C1 segment of cervical spinal cord (tissue), 14 donors: Measurements from ENCODE around the gene ATP8B3.
"Not testable (repeated sequence)": the region's sequence is repeated elsewhere in the genome, so short reads cannot be mapped to it uniquely, and the experiment has no call there.

Experiments
- DNase-seq, 14 donors: peaks; one replicate each; lab custom pipeline; 2025; lab: John Stamatoyannopoulos, UW

The ATP8B3 gene

DNA sequence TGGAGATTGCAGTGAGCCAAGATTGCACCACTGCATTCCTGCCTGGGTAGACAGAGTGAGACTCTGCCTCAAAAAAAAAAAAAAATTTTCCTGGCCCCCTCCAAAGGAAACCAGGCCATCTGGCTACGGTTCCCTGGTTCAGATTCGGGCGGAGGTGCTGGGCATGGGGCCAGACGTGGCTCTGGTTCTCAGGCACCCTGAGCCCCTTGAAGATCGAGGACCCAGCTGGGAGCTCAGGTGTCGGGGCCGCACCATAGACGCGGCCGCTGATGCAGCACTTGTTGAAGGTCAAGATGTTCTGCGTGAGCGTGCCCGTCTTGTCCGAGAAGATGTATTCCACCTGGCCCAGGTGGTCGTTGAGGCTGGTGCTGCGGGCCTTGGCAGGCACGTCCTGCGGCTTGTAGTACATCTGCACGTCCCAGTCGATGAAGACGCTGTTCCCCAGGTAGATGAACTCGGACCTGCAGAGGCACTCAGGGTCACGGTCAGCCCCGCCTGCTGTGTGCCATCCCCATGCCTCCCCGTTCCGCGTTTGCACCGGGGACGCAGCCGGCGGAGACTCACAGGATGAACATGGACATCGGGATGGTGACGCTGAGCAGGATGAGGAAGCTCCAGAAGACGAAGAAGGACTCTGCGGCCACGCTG lies 12.3 kb downstream of the ATP8B3 start:
- DNase-seq: no peak

DNA sequence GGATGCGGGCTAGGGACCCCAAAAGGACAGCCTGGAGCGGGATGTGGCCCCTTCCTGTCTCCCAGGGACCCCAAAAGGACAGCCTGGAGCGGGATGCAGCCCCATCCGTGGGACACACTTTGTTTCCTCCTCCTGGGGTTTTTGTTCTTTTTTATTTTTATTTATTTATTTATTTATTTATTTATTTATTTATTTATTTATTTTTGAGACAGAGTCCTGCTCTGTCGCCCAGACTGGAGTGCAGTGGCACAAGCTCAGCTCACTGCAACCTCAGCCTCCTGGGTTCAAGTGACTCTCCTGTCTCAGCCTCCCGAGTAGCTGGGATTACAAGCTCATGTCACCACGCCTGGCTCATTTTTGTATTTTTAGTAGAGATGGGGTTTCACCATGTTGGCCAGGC lies 14.8 kb downstream of the ATP8B3 start:
- not testable (repeated sequence) for DNase-seq

DNA sequence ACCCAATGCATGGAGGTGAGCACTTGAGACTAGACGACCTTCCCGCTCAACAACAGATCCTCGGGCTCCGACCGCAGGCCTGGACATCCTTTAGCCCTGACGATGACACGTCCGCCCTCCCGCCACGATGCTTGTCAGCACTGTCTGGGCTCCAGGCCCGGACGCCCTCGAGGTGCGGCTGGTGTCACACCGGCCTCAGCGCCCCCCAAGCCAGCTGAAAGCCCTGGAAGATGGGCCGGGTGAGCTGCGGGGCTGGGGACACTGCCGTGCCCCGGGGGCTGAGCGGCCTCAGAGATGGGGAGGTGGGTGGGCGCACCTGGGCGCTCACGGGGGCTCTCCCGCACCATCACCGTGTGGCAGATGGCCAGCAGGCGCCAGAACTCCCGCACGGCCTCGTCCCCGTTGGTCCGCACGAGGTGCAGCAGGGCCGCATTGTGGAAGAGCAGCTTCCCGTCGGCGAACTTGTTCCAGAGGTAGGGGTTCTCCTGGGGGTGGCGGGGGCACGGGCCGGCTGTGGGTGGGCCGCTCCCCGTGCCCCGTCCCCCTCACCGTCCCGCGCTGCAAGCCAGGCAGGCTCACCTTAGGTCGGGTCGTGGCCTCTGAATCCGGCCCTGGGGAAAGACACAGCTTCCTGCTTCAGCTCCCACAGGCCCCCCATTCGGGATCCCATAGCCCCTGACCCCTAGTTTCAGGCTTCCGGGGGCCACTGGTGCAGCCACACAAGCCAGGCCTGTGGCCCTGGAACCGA lies 15.5 kb downstream of the ATP8B3 start:
- no peak for DNase-seq

DNA sequence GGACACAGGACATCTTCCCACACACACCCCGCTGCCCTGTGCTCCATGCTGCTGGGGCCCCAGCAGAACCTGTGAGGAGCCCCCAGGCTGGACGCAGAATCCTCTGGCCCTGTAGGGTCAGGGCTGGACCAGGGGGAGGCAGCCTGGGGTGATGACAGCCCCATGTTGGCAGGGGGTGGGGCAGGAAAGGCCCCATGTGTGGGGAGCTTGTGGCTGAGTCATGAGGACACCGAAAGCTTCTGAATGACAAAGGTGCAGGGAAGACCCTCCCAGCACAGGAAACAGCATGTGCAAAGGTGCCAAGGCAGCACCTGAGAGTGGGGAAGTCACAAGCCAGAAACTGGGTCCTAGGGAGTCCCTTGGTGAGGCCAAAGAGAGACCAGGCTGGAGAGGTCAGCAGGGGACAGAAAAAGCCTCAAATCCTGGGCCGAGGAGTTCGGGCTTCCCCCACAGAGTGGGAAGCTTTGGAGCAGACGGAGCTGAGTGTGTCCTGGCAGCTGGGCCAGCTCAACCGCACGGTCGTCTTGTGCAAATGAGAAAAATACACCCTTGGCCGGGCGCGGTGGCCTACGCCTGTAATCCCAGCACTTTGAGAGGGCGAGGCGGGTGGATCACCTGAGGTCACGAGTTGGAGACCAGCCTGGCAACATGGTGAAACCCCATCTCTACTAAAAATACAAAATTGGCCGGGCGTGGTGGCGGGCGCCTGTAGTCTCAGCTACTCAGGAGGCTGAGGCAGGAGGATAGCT lies 17.5 kb downstream of the ATP8B3 start:
- DNase-seq: no peak

DNA sequence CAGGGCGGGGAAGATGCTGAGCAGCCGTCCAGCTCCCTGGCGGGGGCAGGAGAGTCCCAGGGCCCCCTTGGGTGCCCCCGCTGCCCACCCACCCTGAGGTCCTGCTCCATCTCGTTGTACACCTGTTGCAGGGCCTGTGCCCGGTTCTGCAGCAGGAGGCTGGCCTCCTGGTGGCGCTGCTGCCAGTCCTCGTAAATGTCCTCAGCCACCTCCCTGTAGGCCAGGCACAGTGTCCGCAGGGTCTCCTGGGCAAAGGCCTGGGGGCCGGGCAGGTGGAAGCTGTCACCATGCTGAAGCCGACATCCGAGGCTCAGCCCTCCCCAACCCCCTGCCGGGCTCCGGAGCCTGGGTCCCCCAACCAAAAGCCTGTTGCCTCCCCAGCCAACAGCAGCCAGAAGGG lies 20.2 kb downstream of the ATP8B3 start:
- DNase-seq: no peak

DNA sequence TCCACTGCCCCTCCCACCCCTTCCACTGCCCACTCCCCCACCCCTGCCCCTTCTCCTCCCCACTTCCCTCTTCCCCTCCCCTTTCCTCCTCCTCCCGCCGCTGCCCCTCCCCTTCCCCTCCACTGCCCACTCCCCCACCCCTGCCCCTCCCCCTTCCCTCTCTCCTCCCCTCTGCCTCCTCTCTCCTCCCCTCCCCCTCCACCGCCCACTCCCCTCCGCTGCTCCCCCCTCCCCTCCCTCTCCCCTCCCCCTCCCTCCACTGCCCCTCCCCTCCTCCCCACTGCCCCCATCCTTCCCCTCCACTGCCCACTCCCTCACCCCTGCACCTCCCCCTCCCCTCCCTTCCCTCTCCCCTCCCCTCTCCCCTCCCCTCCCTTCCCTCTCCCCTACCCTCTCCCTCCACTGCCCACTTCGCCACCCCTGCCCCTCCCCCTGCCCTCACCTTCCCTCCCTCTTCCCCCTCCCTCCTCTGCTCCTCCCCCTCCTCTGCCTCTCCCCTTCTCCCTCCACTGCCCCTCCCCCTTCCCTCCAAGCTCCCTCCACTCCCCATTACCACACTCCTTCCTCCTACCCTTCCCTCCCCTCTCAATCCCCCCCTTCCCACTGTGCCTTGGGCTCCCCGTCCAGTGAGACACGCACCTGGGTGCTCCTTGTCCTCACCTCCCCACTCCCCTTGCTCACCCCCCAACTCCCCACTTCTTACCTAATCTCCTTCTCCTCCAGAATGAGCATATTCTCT lies 21.9 kb downstream of the ATP8B3 start:
- no peak for DNase-seq

DNA sequence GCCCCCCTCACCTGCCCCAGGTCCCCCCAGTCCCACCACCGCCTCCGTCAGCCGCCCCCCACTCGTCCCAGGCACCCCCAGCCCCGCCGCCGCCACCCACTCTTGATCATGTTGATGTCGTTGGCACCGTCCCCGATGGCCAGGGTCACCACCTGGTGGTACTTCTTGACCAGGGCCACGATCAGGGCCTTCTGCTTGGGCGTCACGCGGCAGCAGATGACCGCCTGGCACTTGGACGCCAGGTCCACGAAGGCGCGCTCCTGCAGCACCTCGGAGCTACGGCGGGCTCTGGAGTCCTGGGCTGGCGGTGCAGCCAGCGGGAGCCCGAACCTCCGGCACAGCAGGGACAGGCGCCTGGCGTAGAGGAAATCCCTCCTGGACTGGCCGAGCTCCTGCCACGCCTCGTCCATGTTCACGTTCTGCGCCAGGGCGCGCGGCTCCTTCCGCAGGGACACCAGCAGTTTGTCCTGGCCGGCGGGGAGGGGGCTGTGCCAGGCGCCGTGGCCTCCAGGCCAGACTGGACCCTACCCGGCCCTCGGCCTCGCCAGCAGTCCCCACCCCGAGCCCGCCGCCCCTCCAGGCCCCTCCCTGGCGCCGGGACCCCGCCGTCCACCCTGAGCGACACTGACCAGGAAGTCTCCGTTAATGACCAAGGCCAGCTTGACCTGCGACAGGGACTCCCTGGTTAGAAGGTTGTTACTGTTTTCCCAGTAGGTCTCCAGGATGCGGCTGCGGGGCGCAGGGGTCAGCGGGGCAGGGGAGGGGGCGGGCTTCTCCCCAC lies 22.6 kb downstream of the ATP8B3 start:
- DNase-seq: no peak

DNA sequence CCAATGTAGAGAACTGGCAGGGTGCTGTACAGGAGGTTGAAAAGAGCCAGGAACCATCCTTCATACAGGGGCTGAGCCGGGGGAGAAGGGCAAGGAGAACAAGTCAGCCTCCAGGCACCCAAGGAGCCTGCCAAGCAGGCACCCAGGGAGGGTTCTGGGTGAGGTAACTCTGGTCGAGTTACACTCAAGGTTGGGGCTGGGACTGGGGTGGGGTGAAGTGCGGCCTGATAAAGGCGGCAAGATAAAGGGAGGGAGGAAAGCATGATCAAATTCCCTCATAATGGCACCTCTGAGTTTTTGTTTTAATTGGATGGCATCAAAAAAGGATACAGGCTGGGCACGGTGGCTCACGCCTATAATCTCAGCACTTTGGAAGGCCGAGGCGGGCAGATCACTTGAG lies 25.0 kb downstream of the ATP8B3 start:
- DNase-seq: no peak

DNA sequence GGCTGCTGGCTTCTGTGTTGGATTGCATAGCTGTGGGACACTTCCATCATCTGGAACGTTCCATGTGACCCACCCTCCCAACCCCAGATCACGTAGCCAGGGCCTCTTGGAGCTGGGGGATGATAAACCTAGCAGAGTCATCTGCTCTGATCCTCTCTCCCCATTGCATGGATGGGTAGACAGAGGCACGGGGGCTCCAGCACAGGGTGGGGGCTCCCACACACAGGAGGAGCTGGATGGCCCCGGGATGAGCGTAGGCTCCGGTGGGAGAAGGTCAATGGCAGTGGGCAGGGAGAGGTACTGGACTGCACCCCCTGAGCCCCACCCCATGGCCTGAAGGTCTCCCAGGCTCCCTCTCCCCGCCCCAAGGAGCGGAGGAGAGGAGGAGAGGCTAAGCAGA lies 25.4 kb downstream of the ATP8B3 start:
- no peak for DNase-seq

DNA sequence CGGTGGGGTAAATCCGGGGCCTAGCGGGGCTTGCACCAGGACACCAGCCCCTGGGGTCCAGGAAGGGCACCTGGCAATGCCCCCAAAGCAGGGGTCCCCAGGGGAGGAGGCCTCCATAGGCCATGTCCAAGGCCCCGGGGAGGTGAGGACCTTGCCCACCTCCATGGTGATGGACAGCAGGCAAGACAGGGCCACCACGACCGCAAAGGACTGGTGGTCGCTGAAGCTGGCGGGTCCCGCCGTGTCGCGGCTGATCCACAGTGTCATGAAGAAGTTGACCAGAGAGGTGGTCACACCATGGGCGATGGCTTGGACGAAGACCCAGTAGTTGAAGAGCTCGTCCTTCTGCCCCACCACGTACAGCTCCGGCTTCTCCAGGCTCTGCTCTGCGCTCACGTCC lies 26.8 kb downstream of the ATP8B3 start:
- DNase-seq: no peak

DNA sequence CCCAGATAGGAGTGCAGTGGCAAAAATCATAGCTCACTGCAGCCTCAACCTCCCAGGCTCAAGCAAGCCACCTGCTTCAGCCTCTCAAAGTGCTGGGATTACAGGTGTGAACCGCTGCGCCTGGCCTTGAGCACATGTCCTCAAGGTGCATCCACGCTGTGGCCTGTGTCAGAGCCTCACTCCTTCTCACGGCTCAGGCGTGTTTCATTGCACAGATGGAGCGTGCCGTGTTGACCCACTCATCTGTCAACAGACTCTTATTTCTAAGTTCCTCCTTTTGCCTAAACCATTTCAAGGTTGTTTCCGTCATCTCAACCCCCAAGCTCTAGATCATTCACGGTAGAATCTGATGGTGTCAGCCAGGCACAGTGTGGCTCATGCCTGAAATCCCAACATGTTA lies 28.2 kb downstream of the ATP8B3 start:
- no peak for DNase-seq

DNA sequence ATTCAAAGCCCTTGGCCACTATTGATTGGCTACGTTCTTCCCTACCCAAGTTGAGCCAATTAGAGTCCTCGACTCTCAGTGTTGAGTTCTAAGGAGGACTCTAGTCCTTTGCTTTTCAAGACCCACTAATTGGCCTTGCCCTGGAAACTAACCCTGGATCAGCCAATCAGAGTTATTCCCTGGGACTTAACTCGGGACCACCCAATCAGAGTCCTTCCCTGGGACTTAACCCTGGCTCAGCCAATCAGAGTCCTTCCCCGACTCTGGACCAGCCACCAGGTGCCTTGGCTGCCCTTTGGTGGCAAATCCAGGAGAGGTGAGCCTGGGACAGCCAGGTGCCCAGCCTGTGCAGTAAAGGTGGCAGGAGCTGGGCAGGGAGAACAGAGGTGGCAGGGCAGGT lies 28.7 kb downstream of the ATP8B3 start:
- DNase-seq: no peak

DNA sequence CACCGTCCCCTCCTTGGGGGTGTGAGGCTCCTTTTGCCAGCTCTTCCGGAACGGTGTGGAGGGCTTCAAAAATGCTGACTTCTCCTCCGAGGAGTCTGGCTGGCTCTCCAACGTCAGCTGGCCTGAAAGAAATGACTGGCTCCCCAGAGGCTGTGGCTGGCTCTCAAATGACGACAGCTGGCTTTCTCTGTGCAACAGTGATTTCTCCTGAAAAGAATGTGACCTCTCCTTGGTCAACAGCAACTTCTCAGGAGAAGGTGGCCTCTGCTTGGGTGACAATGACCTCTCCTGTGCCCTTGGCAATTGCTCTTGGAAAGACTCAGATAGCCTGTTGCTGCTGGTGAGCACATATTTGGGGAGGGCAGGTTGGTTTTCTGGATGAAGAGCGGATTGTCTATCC lies 29.6 kb downstream of the ATP8B3 start:
- no peak for DNase-seq

DNA sequence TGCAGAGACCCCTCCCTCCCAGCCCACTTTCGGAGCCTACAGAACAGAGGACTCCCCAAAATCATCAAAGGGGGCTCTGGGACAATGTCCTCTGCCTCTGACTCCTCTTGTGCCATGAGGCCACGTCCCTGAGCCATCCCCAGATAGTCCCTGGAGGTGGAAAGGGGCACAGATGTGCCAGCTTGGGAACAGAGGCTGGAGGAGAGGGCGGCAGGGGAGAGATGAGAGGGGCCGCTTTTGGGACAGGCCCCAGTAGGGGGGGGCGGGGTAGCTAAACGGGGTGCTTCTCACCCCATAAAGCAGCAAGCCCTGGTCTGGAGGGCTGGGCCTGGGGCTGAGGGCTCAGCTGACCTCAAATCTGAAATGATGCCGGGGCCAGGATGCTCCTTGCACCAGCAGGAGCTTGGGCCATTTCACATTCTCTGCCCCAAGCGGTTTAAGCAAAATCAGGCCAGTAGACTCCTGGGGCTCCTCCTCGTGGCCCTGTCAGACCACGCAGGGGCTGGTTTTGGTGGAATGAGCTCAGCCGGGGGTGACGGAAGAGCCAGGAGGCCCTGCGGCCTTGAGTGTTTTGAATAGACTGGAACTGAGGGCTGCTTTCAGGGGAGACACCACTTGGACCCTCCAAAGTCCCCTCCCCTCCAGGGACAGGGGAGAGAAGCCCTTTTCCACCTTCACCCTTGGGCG lies 31.7 kb downstream of the ATP8B3 start:
- no peak for DNase-seq

DNA sequence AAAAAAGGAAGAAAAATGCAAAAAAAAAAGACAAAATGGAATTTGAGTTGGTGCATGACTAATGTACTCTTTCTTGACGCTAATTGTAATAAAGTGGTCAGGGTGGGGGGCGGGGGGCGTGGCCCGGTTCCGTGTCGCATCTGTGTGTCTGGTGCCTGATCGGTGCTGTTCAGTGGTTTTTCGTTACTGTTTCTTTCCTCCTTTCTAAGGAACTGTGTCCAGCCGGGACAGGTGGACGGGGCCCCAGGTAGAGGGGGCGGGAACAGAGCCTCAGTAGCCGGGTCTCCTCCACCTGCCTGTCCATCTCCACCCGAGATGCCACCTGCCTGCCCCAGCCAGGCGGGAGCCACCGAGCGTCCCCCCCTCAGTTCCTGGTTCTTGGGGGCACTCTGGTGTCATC lies 32.5 kb downstream of the ATP8B3 start:
- DNase-seq: no peak

DNA sequence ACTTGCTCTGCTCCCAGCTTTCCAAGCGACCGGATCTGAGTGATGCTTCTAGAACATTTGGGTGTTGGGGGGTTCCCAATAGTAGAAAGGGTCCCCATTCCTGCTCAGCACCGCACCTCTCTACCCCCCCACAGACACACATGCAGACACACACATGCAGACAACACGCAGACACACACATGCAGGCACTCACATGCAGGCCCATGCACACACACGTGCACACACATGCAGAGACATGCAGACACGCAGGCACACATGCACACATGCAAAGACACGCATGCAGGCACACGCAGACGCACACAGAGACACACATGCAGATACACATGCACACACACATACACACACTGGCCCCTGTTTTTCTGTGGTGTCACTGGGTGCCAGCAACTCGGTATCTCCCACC lies 34.9 kb downstream of the ATP8B3 start:
- DNase-seq: no peak

DNA sequence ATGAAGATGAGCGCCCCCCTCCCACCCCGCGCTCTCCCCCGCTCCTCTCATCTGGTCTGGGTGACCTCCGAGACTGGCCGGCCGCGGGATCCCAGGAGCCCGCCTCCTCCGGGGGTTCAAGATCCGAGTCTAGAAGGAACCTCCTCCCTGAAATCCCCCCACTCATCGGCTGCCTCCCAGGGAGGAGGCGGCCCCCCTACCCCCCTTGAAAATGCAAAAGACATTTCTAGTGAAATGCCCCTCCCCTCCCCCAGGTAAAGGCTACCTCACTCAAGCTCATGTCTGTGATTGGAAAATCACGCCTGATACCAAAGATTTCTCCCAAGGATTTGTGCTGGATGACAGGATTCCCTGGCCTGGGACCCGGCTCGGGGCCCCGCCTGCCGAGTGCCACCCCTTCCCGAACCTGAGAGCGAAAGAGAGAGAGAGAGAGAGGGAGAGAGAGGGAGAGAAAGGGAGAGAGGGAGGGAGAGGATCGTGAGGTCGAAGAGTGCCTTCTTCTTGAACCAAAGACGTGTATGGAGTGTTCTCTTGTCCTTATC lies 35.4 kb downstream of the ATP8B3 start:
- DNase-seq: no peak

DNA sequence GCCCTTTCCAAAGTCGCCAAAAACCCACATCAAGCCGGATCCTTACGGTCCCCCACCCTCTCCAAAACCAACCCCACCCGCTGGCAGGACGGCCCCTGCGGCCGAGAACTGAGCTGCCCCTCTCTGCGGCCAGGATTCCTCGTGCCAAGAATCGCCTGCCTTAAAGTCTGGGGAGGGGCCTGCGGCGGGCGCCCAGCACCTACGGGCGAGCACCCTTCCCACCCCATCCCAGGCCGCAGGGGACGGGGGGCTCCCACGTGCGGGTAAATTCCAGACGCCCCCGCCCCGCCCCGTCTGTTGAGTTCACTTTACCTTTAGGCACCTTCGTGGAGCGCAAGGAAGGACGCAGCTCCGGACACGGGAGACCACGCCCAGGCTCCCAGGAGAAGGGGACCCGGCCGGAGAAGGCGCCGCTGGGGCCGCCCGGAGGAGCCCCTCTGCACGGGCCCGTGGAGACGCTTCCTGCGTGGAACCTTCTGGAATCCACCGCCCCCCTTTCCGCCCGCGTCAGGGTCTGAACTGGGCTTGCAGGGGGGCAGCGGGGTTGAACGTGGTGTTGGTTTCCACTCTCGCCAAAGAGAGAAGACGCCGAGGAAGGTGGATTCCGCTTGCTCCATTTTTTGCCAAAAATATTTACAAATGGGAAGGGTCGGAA lies 36.0 kb downstream of the ATP8B3 start:
- no peak for DNase-seq

DNA sequence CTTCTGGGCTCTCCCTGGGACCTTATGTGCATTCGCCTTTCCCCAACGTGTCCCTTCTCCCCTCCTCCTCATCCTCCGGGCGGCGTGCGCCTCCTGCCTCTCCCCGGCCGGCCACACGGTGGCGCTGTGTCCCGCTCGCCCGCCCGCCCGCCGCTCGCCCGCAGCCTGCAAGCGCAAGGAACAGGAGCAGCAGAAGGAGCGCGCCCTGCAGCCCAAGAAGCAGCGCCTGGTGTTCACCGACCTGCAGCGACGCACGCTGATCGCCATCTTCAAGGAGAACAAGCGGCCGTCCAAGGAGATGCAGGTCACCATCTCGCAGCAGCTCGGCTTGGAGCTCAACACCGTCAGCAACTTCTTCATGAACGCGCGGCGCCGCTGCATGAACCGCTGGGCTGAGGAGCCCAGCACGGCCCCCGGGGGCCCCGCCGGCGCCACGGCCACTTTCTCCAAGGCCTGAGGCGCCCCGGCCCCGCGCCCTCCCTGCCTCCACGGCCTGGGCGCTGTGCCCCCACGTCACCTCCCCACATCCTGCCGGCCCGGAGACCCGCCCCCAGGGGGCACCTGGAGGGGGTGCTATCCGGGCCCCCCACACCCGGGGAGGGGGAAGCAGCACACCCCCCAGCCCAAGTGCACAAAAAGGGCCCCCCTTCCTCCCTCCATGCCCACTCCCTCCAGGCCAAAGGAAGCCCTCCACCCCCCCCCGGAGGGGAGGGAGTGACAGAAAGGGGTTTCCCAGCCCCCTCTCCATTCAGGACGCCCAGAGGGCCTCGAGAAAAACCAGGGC lies 36.9 kb downstream of the ATP8B3 start:
- DNase-seq: no peak
